Measurements from ENCODE around the gene CAPN9.
"Not testable (repeated sequence)": the region's sequence is repeated elsewhere in the genome, so short reads cannot be mapped to it uniquely, and the experiment has no call there.

The CAPN9 gene

GRCh38 chr1:230713915-230714764 is 33.0 kb upstream of the CAPN9 start, which contains the start of gene AGT:
AGT (minus strand) TSS chr1:230714122; CDS start chr1:230710823, 3,299 bp downstream.
- DNase-seq (ENCODE audit: low read depth), result peak; percentile 9
- TF ChIP-seq MYC (IDR thresholded peaks at IDR 0.05; ENCODE audit: low read depth, low read length), result no peak
- no peak for TF ChIP-seq CTCF (IDR thresholded peaks at IDR 0.05; ENCODE audit: low read depth, low read length)
- no peak for TF ChIP-seq POLR2A (IDR thresholded peaks at IDR 0.05; ENCODE audit: extremely low read depth, insufficient read length)
- no peak for TF ChIP-seq MAX (IDR thresholded peaks at IDR 0.05; ENCODE audit: low read depth, low read length)
- H3K4me3 ChIP-seq (ENCODE audit: low read depth, low read length), result no peak within 1 kb of the TSS

- TF ChIP-seq CTCF (IDR thresholded peaks at IDR 0.05; ENCODE audit: low read depth, low read length) (no peak), MYC (IDR thresholded peaks at IDR 0.05; ENCODE audit: low read depth, low read length) (no peak), MAX (IDR thresholded peaks at IDR 0.05; ENCODE audit: low read depth, low read length) (no peak), POLR2A (IDR thresholded peaks at IDR 0.05; ENCODE audit: extremely low read depth, insufficient read length) (no peak)
- no peak overlapping the region for H3K4me3 ChIP-seq (ENCODE audit: low read depth, low read length)
- DNase-seq (ENCODE audit: low read depth), result no peak
Measured at GRCh38 chr1:230715510-230715909, 31.7 kb upstream of the CAPN9 start.

- H3K4me3 ChIP-seq (ENCODE audit: low read depth, low read length); DNase-seq (ENCODE audit: low read depth): not testable (repeated sequence)
Measured at GRCh38 chr1:230716453-230716852, 30.7 kb upstream of the CAPN9 start.

- H3K4me3 ChIP-seq (ENCODE audit: low read depth, low read length), result no peak overlapping the region
- TF ChIP-seq MYC (IDR thresholded peaks at IDR 0.05; ENCODE audit: low read depth, low read length) (no peak), POLR2A (IDR thresholded peaks at IDR 0.05; ENCODE audit: extremely low read depth, insufficient read length) (no peak), CTCF (IDR thresholded peaks at IDR 0.05; ENCODE audit: low read depth, low read length) (no peak), MAX (IDR thresholded peaks at IDR 0.05; ENCODE audit: low read depth, low read length) (no peak)
- no peak for DNase-seq (ENCODE audit: low read depth)
Measured at GRCh38 chr1:230717251-230717650, 29.9 kb upstream of the CAPN9 start.

- H3K4me3 ChIP-seq (ENCODE audit: low read depth, low read length); DNase-seq (ENCODE audit: low read depth): not testable (repeated sequence)
Measured at GRCh38 chr1:230721849-230722522, 25.2 kb upstream of the CAPN9 start.

GRCh38 chr1:230725256-230726012 is 21.8 kb upstream of the CAPN9 start:
- H3K4me3 ChIP-seq (ENCODE audit: low read depth, low read length), result no peak overlapping the region
- no peak for TF ChIP-seq MAX (IDR thresholded peaks at IDR 0.05; ENCODE audit: low read depth, low read length)
- TF ChIP-seq MYC (IDR thresholded peaks at IDR 0.05; ENCODE audit: low read depth, low read length), result no peak
- TF ChIP-seq CTCF (IDR thresholded peaks at IDR 0.05; ENCODE audit: low read depth, low read length), result no peak
- no peak for TF ChIP-seq POLR2A (IDR thresholded peaks at IDR 0.05; ENCODE audit: extremely low read depth, insufficient read length)
- DNase-seq (ENCODE audit: low read depth), result no peak

Data from NB4 (cell line).